ENCODE measurements around the gene LRIT2.

Gene LRIT2

GRCh38 chr10:84205049-84205852 is 20.1 kb downstream of the LRIT2 start:
- peak; percentile 73 for DNase-seq

- no peak for DNase-seq
These were observed 20.7 kb downstream of the LRIT2 start for GRCh38 chr10:84204610-84205009.

GRCh38 chr10:84204122-84204521 is 21.2 kb downstream of the LRIT2 start:
- DNase-seq, result no peak

- DNase-seq, result no peak
These were observed 23.0 kb downstream of the LRIT2 start for GRCh38 chr10:84202349-84202748.

- DNase-seq, result no peak
These were observed 23.7 kb downstream of the LRIT2 start for GRCh38 chr10:84201682-84202081.

GRCh38 chr10:84201244-84201606 is 24.1 kb downstream of the LRIT2 start:
- DNase-seq, result no peak

- DNase-seq, result no peak
These were observed 24.7 kb downstream of the LRIT2 start for GRCh38 chr10:84200537-84201243.

- no peak for DNase-seq
These were observed 27.0 kb downstream of the LRIT2 start for GRCh38 chr10:84198206-84198915.

- no peak for DNase-seq
These were observed 27.7 kb downstream of the LRIT2 start for GRCh38 chr10:84197643-84198042.

- no peak for DNase-seq
These were observed 28.4 kb downstream of the LRIT2 start for GRCh38 chr10:84196941-84197340.

- DNase-seq, result no peak
These were observed 29.3 kb downstream of the LRIT2 start for GRCh38 chr10:84196083-84196482.

GRCh38 chr10:84195044-84195830 is 30.1 kb downstream of the LRIT2 start:
- no peak for DNase-seq

GRCh38 chr10:84194424-84195043 is 30.8 kb downstream of the LRIT2 start, which contains the start of gene CDHR1:
CDHR1 (plus strand) TSS chr10:84194537; CDS start chr10:84194761, 224 bp downstream.
- DNase-seq, result peak; percentile 54

GRCh38 chr10:84193846-84194423 is 31.4 kb downstream of the LRIT2 start:
- DNase-seq, result no peak

- DNase-seq, result no peak
These were observed 32.0 kb downstream of the LRIT2 start for GRCh38 chr10:84193327-84193726.

- DNase-seq, result peak; percentile 22
These were observed 34.2 kb downstream of the LRIT2 start for GRCh38 chr10:84191106-84191505.

- DNase-seq, result no peak
These were observed 34.7 kb downstream of the LRIT2 start for GRCh38 chr10:84190621-84191020.

- no peak for DNase-seq
These were observed 36.5 kb downstream of the LRIT2 start for GRCh38 chr10:84188815-84189214.

GRCh38 chr10:84185526-84186175 is 39.7 kb downstream of the LRIT2 start:
- DNase-seq, result no peak

GRCh38 chr10:84184517-84184916 is 40.8 kb downstream of the LRIT2 start:
- no peak for DNase-seq

GRCh38 chr10:84181631-84182030 is 43.7 kb downstream of the LRIT2 start:
- no peak for DNase-seq

All from activated T-cell treated with anti-CD3 and anti-CD28 coated beads, Interleukin-2, amount 50 U/mL, for 1 hour (primary cell).